ENCODE results near the gene MAD1L1.
A peak's percentile ranks its signal among the peaks of the same experiment; 100 is the strongest.
"Not testable (repeated sequence)": the region's sequence is repeated elsewhere in the genome, so short reads cannot be mapped to it uniquely, and the experiment has no call there.

The MAD1L1 gene

GRCh38 chr7:1839701-1840100, 393.0 kb downstream of the MAD1L1 start:
- H3K4me3 ChIP-seq (replicated peaks; ENCODE audit: low read depth, low read length), result no peak overlapping the region
- DNase-seq (ENCODE audit: extremely low read depth, low read depth), result no peak
- TF ChIP-seq CTCF (IDR thresholded peaks at IDR 0.05; ENCODE audit: low read depth, low read length, missing control alignments), result no peak

GRCh38 chr7:1838911-1839531, 393.7 kb downstream of the MAD1L1 start:
- peak overlapping the region; percentile 17; the same call in 1 of the 2 replicates for H3K4me3 ChIP-seq (replicated peaks; ENCODE audit: low read depth, low read length)
- DNase-seq (ENCODE audit: extremely low read depth, low read depth), result not testable (repeated sequence)

GRCh38 chr7:1838544-1838872, 394.2 kb downstream of the MAD1L1 start:
- DNase-seq (ENCODE audit: extremely low read depth, low read depth), result not testable (repeated sequence)
- peak overlapping the region; percentile 17; the same call in 1 of the 2 replicates for H3K4me3 ChIP-seq (replicated peaks; ENCODE audit: low read depth, low read length)

- not testable (repeated sequence) for H3K4me3 ChIP-seq (replicated peaks; ENCODE audit: low read depth, low read length)
- peak; percentile 57 for DNase-seq (ENCODE audit: extremely low read depth, low read depth)
Measured at GRCh38 chr7:1837696-1838543, 394.8 kb downstream of the MAD1L1 start.

GRCh38 chr7:1831933-1832535, 400.7 kb downstream of the MAD1L1 start:
- not testable (repeated sequence) for DNase-seq (ENCODE audit: extremely low read depth, low read depth); H3K4me3 ChIP-seq (replicated peaks; ENCODE audit: low read depth, low read length)

GRCh38 chr7:1831471-1831870, 401.3 kb downstream of the MAD1L1 start:
- H3K4me3 ChIP-seq (replicated peaks; ENCODE audit: low read depth, low read length); DNase-seq (ENCODE audit: extremely low read depth, low read depth): not testable (repeated sequence)

GRCh38 chr7:1829668-1830067, 403.1 kb downstream of the MAD1L1 start:
- not testable (repeated sequence) for H3K4me3 ChIP-seq (replicated peaks; ENCODE audit: low read depth, low read length); DNase-seq (ENCODE audit: extremely low read depth, low read depth)

- no peak for DNase-seq (ENCODE audit: extremely low read depth, low read depth)
- no peak for TF ChIP-seq CTCF (IDR thresholded peaks at IDR 0.05; ENCODE audit: low read depth, low read length, missing control alignments)
- H3K4me3 ChIP-seq (replicated peaks; ENCODE audit: low read depth, low read length), result no peak overlapping the region
Measured at GRCh38 chr7:1829111-1829510, 403.6 kb downstream of the MAD1L1 start.

GRCh38 chr7:1828170-1828569, 404.6 kb downstream of the MAD1L1 start:
- DNase-seq (ENCODE audit: extremely low read depth, low read depth); H3K4me3 ChIP-seq (replicated peaks; ENCODE audit: low read depth, low read length): not testable (repeated sequence)

- H3K4me3 ChIP-seq (replicated peaks; ENCODE audit: low read depth, low read length); DNase-seq (ENCODE audit: extremely low read depth, low read depth): not testable (repeated sequence)
Measured at GRCh38 chr7:1827521-1827981, 405.2 kb downstream of the MAD1L1 start.

GRCh38 chr7:1826931-1827330, 405.8 kb downstream of the MAD1L1 start:
- not testable (repeated sequence) for H3K4me3 ChIP-seq (replicated peaks; ENCODE audit: low read depth, low read length)

More at GRCh38 chr7:1826931-1827330, 405.8 kb downstream of the MAD1L1 start:
- not testable (repeated sequence) for DNase-seq (ENCODE audit: extremely low read depth, low read depth)

Measured in HFF-Myc (cell line).